Stimulated activated memory B cell treated with anti-CD40 and anti-IgM and Interleukin-4, amounts not matched to agents 10 μg/mL and 1 μg/mL and 100 μg/mL, for 72 hours (primary cell): Measurements from ENCODE around the gene RER1.

ENCODE experiments used
- ATAC-seq: fragments of 150-1000 bp; cut with Tn5 transposase; 2 replicates; pipeline ENCODE4 v1.10.0; 2021
- H3K27ac Mint-ChIP-seq: one replicate; pipeline ENCODE4 v1.8.0; 2022; ENCODE audit warnings: mild to moderate bottlenecking, mixed read lengths
- H3K27me3 Mint-ChIP-seq: one replicate; pipeline ENCODE4 v1.8.0; 2022; ENCODE audit warnings: mixed read lengths
- H3K36me3 Mint-ChIP-seq: one replicate; pipeline ENCODE4 v1.8.0; 2022; ENCODE audit warnings: mixed read lengths
- H3K4me1 Mint-ChIP-seq: one replicate; pipeline ENCODE4 v1.8.0; 2022; ENCODE audit warnings: mixed read lengths
- H3K4me3 Mint-ChIP-seq: one replicate; pipeline ENCODE4 v1.8.0; 2022; ENCODE audit warnings: mild to moderate bottlenecking, moderate library complexity, mixed read lengths
- H3K9me3 Mint-ChIP-seq: one replicate; pipeline ENCODE4 v1.8.0; 2022; ENCODE audit warnings: mixed read lengths

The RER1 gene

GRCh38 chr1:2413495-2414296 is 22.1 kb downstream of the RER1 start:
- Mint-ChIP-seq H3K9me3 (no peaks in the 10 kb centered on the region), H3K4me1 (peaks cover 62% of the 10 kb centered on the region)
- no peak for ATAC-seq

GRCh38 chr1:2414297-2414958 is 22.8 kb downstream of the RER1 start:
- H3K4me1 Mint-ChIP-seq: peaks cover 67% of the 10 kb centered on the region

More at GRCh38 chr1:2413495-2414296, 22.1 kb downstream of the RER1 start:
- H3K27me3 Mint-ChIP-seq: no peaks in the 10 kb centered on the region
- H3K27ac Mint-ChIP-seq: peak overlapping the region; percentile 89
- H3K4me3 Mint-ChIP-seq: peak overlapping the region; percentile 72
- H3K36me3 Mint-ChIP-seq: peaks cover 10% of the 10 kb centered on the region

GRCh38 chr1:2415337-2415736 is 23.7 kb downstream of the RER1 start:
- Mint-ChIP-seq H3K36me3 (no peaks in the 10 kb centered on the region), H3K27me3 (no peaks in the 10 kb centered on the region), H3K9me3 (no peaks in the 10 kb centered on the region), H3K4me3 (peak overlapping the region; percentile 81), H3K27ac (peak overlapping the region; percentile 89), H3K4me1 (peaks cover 62% of the 10 kb centered on the region)
- ATAC-seq: no peak

More at GRCh38 chr1:2414297-2414958, 22.8 kb downstream of the RER1 start:
- H3K9me3 Mint-ChIP-seq: no peaks in the 10 kb centered on the region
- peak; percentile 21 for ATAC-seq
- H3K36me3 Mint-ChIP-seq: peaks cover 3% of the 10 kb centered on the region
- no peaks in the 10 kb centered on the region for H3K27me3 Mint-ChIP-seq
- peak overlapping the region; percentile 72 for H3K4me3 Mint-ChIP-seq
- H3K27ac Mint-ChIP-seq: peak overlapping the region; percentile 89

GRCh38 chr1:2415801-2416208 is 24.2 kb downstream of the RER1 start:
- Mint-ChIP-seq H3K36me3 (no peaks in the 10 kb centered on the region), H3K9me3 (no peaks in the 10 kb centered on the region), H3K27me3 (no peaks in the 10 kb centered on the region), H3K4me3 (peak overlapping the region; percentile 81), H3K4me1 (peaks cover 58% of the 10 kb centered on the region), H3K27ac (peak overlapping the region; percentile 89)
- ATAC-seq: no peak

- ATAC-seq: no peak
- Mint-ChIP-seq H3K36me3 (no peaks in the 10 kb centered on the region), H3K27ac (peak overlapping the region; percentile 89)
Observed at GRCh38 chr1:2416403-2416802, 24.8 kb downstream of the RER1 start.

GRCh38 chr1:2417083-2417832 is 25.6 kb downstream of the RER1 start:
- no peaks in the 10 kb centered on the region for H3K9me3 Mint-ChIP-seq
- no peak for ATAC-seq
- peaks cover 47% of the 10 kb centered on the region for H3K4me1 Mint-ChIP-seq
- no peaks in the 10 kb centered on the region for H3K27me3 Mint-ChIP-seq
- no peaks in the 10 kb centered on the region for H3K36me3 Mint-ChIP-seq
- peak overlapping the region; percentile 89 for H3K27ac Mint-ChIP-seq
- no peak overlapping the region for H3K4me3 Mint-ChIP-seq

More at GRCh38 chr1:2416403-2416802, 24.8 kb downstream of the RER1 start:
- Mint-ChIP-seq H3K4me3 (peak overlapping the region; percentile 81), H3K4me1 (peaks cover 52% of the 10 kb centered on the region), H3K9me3 (no peaks in the 10 kb centered on the region), H3K27me3 (no peaks in the 10 kb centered on the region)

GRCh38 chr1:2417833-2418225 is 26.2 kb downstream of the RER1 start:
- no peak for ATAC-seq
- no peaks in the 10 kb centered on the region for H3K27me3 Mint-ChIP-seq
- H3K4me3 Mint-ChIP-seq: no peak overlapping the region
- H3K27ac Mint-ChIP-seq: no peak overlapping the region
- H3K36me3 Mint-ChIP-seq: no peaks in the 10 kb centered on the region
- peaks cover 47% of the 10 kb centered on the region for H3K4me1 Mint-ChIP-seq
- H3K9me3 Mint-ChIP-seq: no peaks in the 10 kb centered on the region

- Mint-ChIP-seq H3K27ac (no peak overlapping the region), H3K9me3 (no peaks in the 10 kb centered on the region), H3K4me3 (no peak overlapping the region), H3K27me3 (no peaks in the 10 kb centered on the region), H3K4me1 (peaks cover 43% of the 10 kb centered on the region), H3K36me3 (no peaks in the 10 kb centered on the region)
- ATAC-seq: no peak
Observed at GRCh38 chr1:2418791-2419320, 27.2 kb downstream of the RER1 start.

GRCh38 chr1:2419416-2419815 is 27.8 kb downstream of the RER1 start:
- peak; percentile 1 for ATAC-seq
- Mint-ChIP-seq H3K27ac (no peak overlapping the region), H3K36me3 (no peaks in the 10 kb centered on the region), H3K9me3 (no peaks in the 10 kb centered on the region), H3K27me3 (no peaks in the 10 kb centered on the region), H3K4me3 (no peak overlapping the region), H3K4me1 (peaks cover 38% of the 10 kb centered on the region)

GRCh38 chr1:2422523-2422922 is 30.9 kb downstream of the RER1 start:
- H3K9me3 Mint-ChIP-seq: no peaks in the 10 kb centered on the region
- no peaks in the 10 kb centered on the region for H3K36me3 Mint-ChIP-seq

GRCh38 chr1:2425892-2426291 is 34.3 kb downstream of the RER1 start:
- Mint-ChIP-seq H3K9me3 (peaks cover 5% of the 10 kb centered on the region), H3K36me3 (no peaks in the 10 kb centered on the region), H3K27ac (no peak overlapping the region), H3K27me3 (peaks cover 21% of the 10 kb centered on the region), H3K4me1 (no peaks in the 10 kb centered on the region), H3K4me3 (no peak overlapping the region)
- ATAC-seq: no peak

More at GRCh38 chr1:2422523-2422922, 30.9 kb downstream of the RER1 start:
- no peaks in the 10 kb centered on the region for H3K27me3 Mint-ChIP-seq
- no peak for ATAC-seq
- peaks cover 11% of the 10 kb centered on the region for H3K4me1 Mint-ChIP-seq
- no peak overlapping the region for H3K27ac Mint-ChIP-seq
- H3K4me3 Mint-ChIP-seq: no peak overlapping the region

- Mint-ChIP-seq H3K4me3 (no peak overlapping the region), H3K9me3 (peaks cover 5% of the 10 kb centered on the region), H3K27ac (no peak overlapping the region), H3K36me3 (no peaks in the 10 kb centered on the region), H3K4me1 (no peaks in the 10 kb centered on the region), H3K27me3 (peaks cover 22% of the 10 kb centered on the region)
- ATAC-seq: no peak
Observed at GRCh38 chr1:2426540-2426939, 34.9 kb downstream of the RER1 start.

- Mint-ChIP-seq H3K27ac (no peak overlapping the region), H3K36me3 (no peaks in the 10 kb centered on the region), H3K4me1 (no peaks in the 10 kb centered on the region), H3K4me3 (no peak overlapping the region), H3K9me3 (peaks cover 5% of the 10 kb centered on the region), H3K27me3 (peaks cover 22% of the 10 kb centered on the region)
- no peak for ATAC-seq
Observed at GRCh38 chr1:2427051-2427450, 35.4 kb downstream of the RER1 start.

- ATAC-seq: no peak
- H3K27me3 Mint-ChIP-seq: peaks cover 22% of the 10 kb centered on the region
- no peaks in the 10 kb centered on the region for H3K4me1 Mint-ChIP-seq
- peaks cover 5% of the 10 kb centered on the region for H3K9me3 Mint-ChIP-seq
- no peak overlapping the region for H3K4me3 Mint-ChIP-seq
- no peaks in the 10 kb centered on the region for H3K36me3 Mint-ChIP-seq
- H3K27ac Mint-ChIP-seq: no peak overlapping the region
Observed at GRCh38 chr1:2427976-2428375, 36.3 kb downstream of the RER1 start.

- H3K4me1 Mint-ChIP-seq: no peaks in the 10 kb centered on the region
- H3K27ac Mint-ChIP-seq: no peak overlapping the region
- ATAC-seq: no peak
- H3K4me3 Mint-ChIP-seq: no peak overlapping the region
- H3K36me3 Mint-ChIP-seq: no peaks in the 10 kb centered on the region
- H3K27me3 Mint-ChIP-seq: peaks cover 22% of the 10 kb centered on the region
- peaks cover 5% of the 10 kb centered on the region for H3K9me3 Mint-ChIP-seq
Observed at GRCh38 chr1:2428490-2428889, 36.8 kb downstream of the RER1 start.
